CD4-positive, CD25-positive, alpha-beta regulatory T cell (primary cell): Measurements from ENCODE around the gene CCDC83. TPM values are rescaled to one million over a fixed set of nuclear protein-coding genes. Genes with fewer than 3 reads are reported as not detected.
"Not testable (repeated sequence)": the region's sequence is repeated elsewhere in the genome, so short reads cannot be mapped to it uniquely, and the experiment has no call there.

Experiments
- ATAC-seq, 2 donors: fragments of 150-1000 bp; cut with Tn5 transposase; one replicate each; pipeline ENCODE4 v1.10.0; 2021; ENCODE audit warnings: low read depth in 2 of 2, moderate number of reproducible peaks in 2 of 2, moderate library complexity in 1 of 2
- DNase-seq, 3 donors: peaks; one replicate each; pipeline versions ENCODE4 v3.0.0 to v3.0.0-alpha.2; 2012 to 2022; ENCODE audit warnings: mixed read lengths in 1 of 3
- H3K27ac ChIP-seq: one replicate; pipeline ENCODE4 v1.7.0; 2013; ENCODE audit warnings: mild to moderate bottlenecking, low read length; ENCODE audit not compliant: insufficient read depth, poor library complexity, severe bottlenecking
- H3K27me3 ChIP-seq: one replicate; pipeline ENCODE4 v1.7.0; 2013; ENCODE audit warnings: low read length; ENCODE audit not compliant: control insufficient read depth, insufficient read depth
- H3K36me3 ChIP-seq: one replicate; pipeline ENCODE4 v1.7.0; 2013; ENCODE audit warnings: mild to moderate bottlenecking, low read length, moderate library complexity; ENCODE audit not compliant: control insufficient read depth, insufficient read depth
- H3K4me1 ChIP-seq: 2 replicates; pipeline ENCODE4 v1.7.0; 2013; ENCODE audit warnings: mild to moderate bottlenecking, low read length; ENCODE audit not compliant: insufficient read depth, control insufficient read depth, poor library complexity, severe bottlenecking
- H3K4me3 ChIP-seq: one replicate; pipeline ENCODE4 v1.7.0; 2013; ENCODE audit warnings: low read depth, mild to moderate bottlenecking, low read length, moderate library complexity
- H3K9me3 ChIP-seq, 2 experiments: 1 replicate in 1 of 2; 2 replicates in 1 of 2; pipeline ENCODE4 v1.7.0; 2013; ENCODE audit warnings: low read length in 2 of 2, mild to moderate bottlenecking in 1 of 2, moderate library complexity in 1 of 2; ENCODE audit not compliant: control insufficient read depth in 2 of 2
- H3K27ac Mint-ChIP-seq, 3 donors: one replicate each; pipeline ENCODE4 v1.8.0; 2020 to 2022; ENCODE audit warnings: mild to moderate bottlenecking in 3 of 3, mixed read lengths in 3 of 3, moderate library complexity in 2 of 3
- H3K27me3 Mint-ChIP-seq: one replicate; pipeline ENCODE4 v1.8.0; 2022; ENCODE audit warnings: mild to moderate bottlenecking, mixed read lengths
- H3K36me3 Mint-ChIP-seq: one replicate; pipeline ENCODE4 v1.8.0; 2020; ENCODE audit warnings: mixed read lengths
- H3K4me1 Mint-ChIP-seq, 4 donors: one replicate each; pipeline ENCODE4 v1.8.0; 2020 to 2022; ENCODE audit warnings: mixed read lengths in 4 of 4, mild to moderate bottlenecking in 1 of 4
- H3K4me3 Mint-ChIP-seq, 4 donors: one replicate each; pipeline ENCODE4 v1.8.0; 2020 to 2022; ENCODE audit warnings: mild to moderate bottlenecking in 4 of 4, mixed read lengths in 4 of 4, moderate library complexity in 3 of 4
- H3K9me3 Mint-ChIP-seq, 7 donors: one replicate each; pipeline ENCODE4 v1.8.0; 2020 to 2022; ENCODE audit warnings: mixed read lengths in 7 of 7, mild to moderate bottlenecking in 3 of 7, moderate library complexity in 2 of 7
- polyA plus RNA-seq, 4 donors: library from polyadenylated mRNA; unstranded; fragments of 300-500 nt; fragmentation: Illumina TruSeq; gene quantifications; one replicate each; pipeline ENCODE4 v1.2.3, GENCODE V29; 2021
- total RNA-seq: library from RNA; stranded (reverse); gene quantifications from one replicate; pipeline ENCODE4 v1.2.3, GENCODE V29; 2022

CCDC83 gene
- total and polyA plus RNA-seq, 5 donors from 2014 or later, result not detected

DNA sequence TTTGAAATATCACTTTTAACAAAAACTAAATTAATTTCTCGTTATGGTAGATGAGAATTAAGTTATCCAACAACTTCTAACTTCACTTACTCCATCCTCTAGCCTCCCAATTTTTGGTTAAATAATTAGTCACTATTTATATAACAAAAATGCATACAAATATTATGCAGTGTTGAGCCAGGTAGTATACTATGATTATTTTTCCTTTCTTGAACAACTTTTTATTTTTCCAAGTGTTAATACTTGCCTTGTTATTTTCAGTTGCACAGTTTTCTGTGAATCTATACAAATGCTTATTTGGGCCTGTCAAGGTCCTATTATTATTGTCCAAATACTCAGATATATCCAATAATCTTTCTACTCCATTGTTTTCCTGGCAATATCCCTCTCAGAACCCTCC is 19.9 kb upstream of the CCDC83 start:
- peaks cover 6 to 7% of the 10 kb centered on the region in 2 experiments for H3K9me3 ChIP-seq
- H3K27me3 ChIP-seq, result peaks cover 3% of the 10 kb centered on the region
- no peaks in the 10 kb centered on the region for H3K4me1 Mint-ChIP-seq
- H3K36me3 Mint-ChIP-seq, result no peaks in the 10 kb centered on the region
- H3K4me3 Mint-ChIP-seq, result no peak overlapping the region
- no peak for DNase-seq
- H3K27ac ChIP-seq, result no peak overlapping the region
- no peak overlapping the region for H3K27ac Mint-ChIP-seq
- H3K4me1 ChIP-seq, result no peaks in the 10 kb centered on the region
- H3K27me3 Mint-ChIP-seq, result peaks cover 8% of the 10 kb centered on the region
- no peak overlapping the region for H3K4me3 ChIP-seq
- peaks cover 0 to 10% (median 2%) of the 10 kb centered on the region in 7 donors for H3K9me3 Mint-ChIP-seq
- no peak for ATAC-seq
- H3K36me3 ChIP-seq, result no peaks in the 10 kb centered on the region

DNA sequence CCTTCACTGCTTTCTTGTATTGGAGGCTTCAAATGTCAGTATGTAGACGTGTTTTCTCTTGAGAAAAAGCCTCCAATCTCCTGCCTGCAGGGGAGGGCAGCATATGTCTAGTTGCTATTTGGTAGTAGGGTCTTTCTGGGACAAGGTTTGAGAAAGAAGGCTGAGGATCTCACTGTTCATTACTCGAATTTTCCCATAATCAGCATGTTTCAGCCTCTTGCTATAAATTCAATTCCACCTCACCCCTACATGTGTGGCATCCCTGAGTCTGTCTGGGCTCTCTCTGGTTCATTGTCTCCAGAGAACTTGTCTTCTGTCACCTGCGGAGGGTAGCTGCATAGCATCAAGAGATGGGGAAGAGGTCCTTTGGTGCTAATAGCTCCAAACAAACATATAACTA is 19.5 kb upstream of the CCDC83 start:
- Mint-ChIP-seq H3K4me1 (no peaks in the 10 kb centered on the region), H3K27me3 (peaks cover 13% of the 10 kb centered on the region), H3K9me3 (peaks cover 0 to 10% (median 2%) of the 10 kb centered on the region in 7 donors), H3K27ac (no peak overlapping the region), H3K36me3 (no peaks in the 10 kb centered on the region), H3K4me3 (no peak overlapping the region)
- Histone ChIP-seq H3K36me3 (no peaks in the 10 kb centered on the region), H3K4me1 (no peaks in the 10 kb centered on the region), H3K27ac (no peak overlapping the region), H3K4me3 (no peak overlapping the region), H3K27me3 (peaks cover 3% of the 10 kb centered on the region), H3K9me3 (peaks cover 6 to 7% of the 10 kb centered on the region in 2 experiments)
- no peak for DNase-seq
- no peak for ATAC-seq

DNA sequence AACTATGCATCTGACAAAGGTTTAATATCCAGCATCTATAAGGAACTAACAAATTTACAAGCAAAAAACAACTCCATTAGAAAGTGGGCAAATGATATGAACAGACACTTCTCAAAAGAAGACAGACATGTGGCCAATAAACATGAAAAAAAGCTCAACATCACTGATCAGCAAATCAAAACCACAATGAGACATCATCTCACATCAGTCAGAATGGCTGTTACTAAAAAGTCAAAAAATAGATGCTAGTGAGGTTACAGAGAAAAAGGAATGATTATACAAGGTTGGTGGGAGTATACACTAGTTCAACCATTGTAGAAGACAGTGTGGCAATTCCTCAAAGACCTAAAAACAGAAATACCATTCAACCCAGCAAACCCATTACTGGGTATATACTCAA is 14.3 kb upstream of the CCDC83 start:
- not testable (repeated sequence) for H3K4me3 Mint-ChIP-seq, H3K4me3 ChIP-seq, DNase-seq, H3K27ac Mint-ChIP-seq, H3K9me3 Mint-ChIP-seq, H3K36me3 ChIP-seq, ATAC-seq, H3K4me1 Mint-ChIP-seq, H3K36me3 Mint-ChIP-seq, H3K9me3 ChIP-seq, H3K4me1 ChIP-seq, H3K27ac ChIP-seq, H3K27me3 ChIP-seq
- H3K27me3 Mint-ChIP-seq, result peaks cover 11% of the 10 kb centered on the region

DNA sequence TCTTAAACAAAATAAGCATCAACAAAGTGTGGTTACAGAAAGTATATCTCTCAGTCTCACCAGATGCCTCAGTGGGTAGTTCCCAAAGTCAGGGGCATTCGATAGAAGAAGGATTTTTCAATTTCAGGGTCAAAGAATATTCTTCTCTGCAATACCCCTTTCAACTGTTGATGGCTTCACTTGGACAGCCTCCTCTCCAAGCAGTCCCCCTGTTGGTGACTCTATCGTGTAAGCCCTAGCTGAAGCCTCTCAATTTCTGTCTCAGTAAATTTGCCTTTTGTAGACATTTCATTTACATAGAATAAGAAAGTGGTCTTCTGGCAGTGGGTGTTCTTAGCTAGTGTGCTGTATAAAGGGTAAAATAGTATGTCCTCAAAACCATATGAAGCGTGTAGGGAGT is 11.3 kb upstream of the CCDC83 start:
- peaks cover 0 to 5% (median 0%) of the 10 kb centered on the region in 4 donors for H3K4me1 Mint-ChIP-seq
- peaks cover 0 to 6% (median 0%) of the 10 kb centered on the region in 7 donors for H3K9me3 Mint-ChIP-seq
- peaks cover 11% of the 10 kb centered on the region for H3K27me3 Mint-ChIP-seq
- DNase-seq (no peak), ATAC-seq (no peak)
- no peak overlapping the region for H3K27ac ChIP-seq
- H3K9me3 ChIP-seq, result no peaks in the 10 kb centered on the region
- H3K4me1 ChIP-seq, result no peaks in the 10 kb centered on the region
- H3K27me3 ChIP-seq, result no peaks in the 10 kb centered on the region
- H3K4me3 Mint-ChIP-seq, result peak overlapping the region in 1 of 4 donors; percentile 39
- H3K27ac Mint-ChIP-seq, result no peak overlapping the region
- no peak overlapping the region for H3K4me3 ChIP-seq
- H3K36me3 Mint-ChIP-seq, result no peaks in the 10 kb centered on the region
- H3K36me3 ChIP-seq, result no peaks in the 10 kb centered on the region

DNA sequence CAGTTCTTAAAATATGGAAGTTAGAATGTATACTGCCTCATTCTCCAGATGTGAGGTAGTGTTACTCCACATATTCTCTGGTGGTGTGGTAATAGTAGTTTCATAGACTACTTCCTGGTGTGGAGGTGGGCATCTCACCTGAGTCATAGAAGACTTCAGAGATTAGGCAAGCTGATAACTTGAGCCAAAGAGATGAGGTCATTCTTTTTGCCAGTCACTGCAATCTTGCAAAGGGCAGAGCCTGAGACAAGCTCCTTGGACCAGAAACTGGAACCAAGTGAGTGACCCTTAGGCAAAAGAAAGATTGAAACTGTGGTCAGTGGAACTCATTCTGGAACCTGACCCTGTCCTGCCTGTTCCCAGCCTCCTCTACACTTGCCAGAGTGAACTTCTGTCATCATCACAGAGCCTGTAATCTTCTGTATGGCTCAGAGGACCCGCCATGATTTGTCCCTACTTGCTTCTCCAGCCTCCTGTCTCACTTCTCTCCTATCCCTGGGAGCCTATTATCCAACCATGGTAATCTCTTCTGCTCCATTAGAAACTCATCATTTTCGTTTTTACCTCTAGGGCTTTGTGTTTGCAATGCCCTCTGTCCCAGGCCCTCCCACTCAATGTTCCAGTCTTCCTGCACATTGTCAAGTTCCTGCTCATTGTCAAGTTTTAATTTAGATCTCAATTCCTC is 10.6 kb upstream of the CCDC83 start:
- no peaks in the 10 kb centered on the region for H3K27me3 ChIP-seq
- H3K4me3 Mint-ChIP-seq, result no peak overlapping the region
- H3K27ac Mint-ChIP-seq, result no peak overlapping the region
- H3K4me1 ChIP-seq, result no peaks in the 10 kb centered on the region
- H3K36me3 ChIP-seq, result no peaks in the 10 kb centered on the region
- peaks cover 0 to 5% (median 0%) of the 10 kb centered on the region in 4 donors for H3K4me1 Mint-ChIP-seq
- no peaks in the 10 kb centered on the region for H3K9me3 ChIP-seq
- DNase-seq, result no peak
- no peaks in the 10 kb centered on the region for H3K36me3 Mint-ChIP-seq
- H3K27me3 Mint-ChIP-seq, result peaks cover 11% of the 10 kb centered on the region
- no peak for ATAC-seq
- no peak overlapping the region for H3K4me3 ChIP-seq
- no peak overlapping the region for H3K27ac ChIP-seq
- peaks cover 0 to 6% (median 0%) of the 10 kb centered on the region in 7 donors for H3K9me3 Mint-ChIP-seq

DNA sequence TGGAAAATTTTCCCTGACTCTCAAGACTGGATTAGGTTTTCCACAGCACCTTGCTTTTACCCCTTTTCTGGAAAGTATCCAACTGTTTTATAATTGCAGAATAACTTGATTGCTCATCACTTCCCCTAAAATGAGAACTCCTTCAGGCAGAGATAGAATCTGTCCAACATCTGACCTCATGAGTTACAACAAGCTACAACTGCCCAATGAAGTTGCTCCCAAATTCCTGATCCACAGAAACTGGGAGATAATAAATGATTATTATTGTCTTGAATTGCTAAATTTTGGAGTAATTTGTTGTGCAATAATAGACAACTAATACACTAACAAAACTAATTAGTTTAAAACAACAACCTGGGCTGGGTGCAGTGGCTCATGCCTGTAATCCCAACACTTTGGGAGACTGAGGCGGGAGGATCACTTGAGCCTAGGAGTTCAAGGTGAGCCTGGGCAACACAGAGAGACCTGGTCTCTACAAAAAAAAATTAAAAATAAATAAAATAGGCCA is 10.0 kb upstream of the CCDC83 start:
- Mint-ChIP-seq H3K36me3 (no peaks in the 10 kb centered on the region), H3K4me1 (peaks cover 0 to 5% (median 0%) of the 10 kb centered on the region in 4 donors), H3K27ac (no peak overlapping the region), H3K9me3 (peaks cover 0 to 6% (median 1%) of the 10 kb centered on the region in 7 donors), H3K4me3 (no peak overlapping the region), H3K27me3 (peaks cover 11% of the 10 kb centered on the region)
- Histone ChIP-seq H3K27me3 (no peaks in the 10 kb centered on the region), H3K9me3 (no peaks in the 10 kb centered on the region), H3K27ac (no peak overlapping the region), H3K4me1 (no peaks in the 10 kb centered on the region), H3K36me3 (no peaks in the 10 kb centered on the region), H3K4me3 (no peak overlapping the region)
- ATAC-seq (no peak), DNase-seq (no peak)

DNA sequence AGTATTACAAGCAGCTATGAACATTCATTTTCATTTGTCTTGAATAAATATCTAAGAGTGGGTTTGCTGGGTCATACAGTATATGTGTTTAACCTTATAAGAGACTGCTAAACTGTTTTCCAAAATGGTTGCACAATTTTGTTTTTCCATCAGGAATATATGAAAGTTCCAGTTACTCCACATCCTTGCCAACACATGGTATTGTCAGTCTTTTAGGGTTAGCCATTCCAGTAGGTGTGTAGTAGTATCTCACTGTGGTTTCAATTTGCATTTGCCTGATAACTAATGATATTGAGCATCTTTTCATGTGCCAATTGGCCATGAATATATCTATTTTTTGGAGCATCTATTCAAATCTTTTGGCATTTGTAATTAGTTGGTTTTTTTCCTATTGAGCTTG is 7.7 kb upstream of the CCDC83 start:
- no peaks in the 10 kb centered on the region for H3K4me1 Mint-ChIP-seq
- Histone ChIP-seq H3K4me3 (no peak overlapping the region), H3K4me1 (no peaks in the 10 kb centered on the region), H3K27me3 (no peaks in the 10 kb centered on the region), H3K9me3 (no peaks in the 10 kb centered on the region), H3K36me3 (no peaks in the 10 kb centered on the region), H3K27ac (no peak overlapping the region)
- H3K9me3 Mint-ChIP-seq, result peaks cover 0 to 6% (median 1%) of the 10 kb centered on the region in 7 donors
- H3K36me3 Mint-ChIP-seq, result no peaks in the 10 kb centered on the region
- no peak overlapping the region for H3K27ac Mint-ChIP-seq
- H3K4me3 Mint-ChIP-seq, result no peak overlapping the region
- no peaks in the 10 kb centered on the region for H3K27me3 Mint-ChIP-seq
- DNase-seq (no peak), ATAC-seq (no peak)

DNA sequence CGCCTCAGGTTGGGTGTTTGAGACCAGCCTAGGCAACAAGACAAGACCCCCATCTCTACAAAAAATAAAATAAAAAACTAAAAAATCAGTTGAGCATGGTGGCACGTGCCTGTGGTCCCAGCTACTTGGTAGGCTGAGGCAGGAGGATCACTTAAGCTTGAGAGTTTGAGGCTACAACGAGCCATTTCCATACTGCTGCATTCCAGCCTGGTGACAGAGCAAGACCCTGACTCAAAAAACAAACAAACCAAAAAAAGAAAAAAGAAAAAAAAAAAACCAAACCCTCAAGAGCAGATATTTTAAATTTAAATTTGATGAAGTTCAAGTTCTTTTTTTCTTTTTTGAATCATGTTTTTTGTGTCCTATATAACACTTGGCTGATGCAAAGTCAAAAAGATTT is 7.2 kb upstream of the CCDC83 start:
- no peak overlapping the region for H3K27ac ChIP-seq
- DNase-seq, result no peak
- Mint-ChIP-seq H3K27me3 (no peaks in the 10 kb centered on the region), H3K4me1 (no peaks in the 10 kb centered on the region), H3K27ac (no peak overlapping the region), H3K9me3 (peaks cover 0 to 6% (median 1%) of the 10 kb centered on the region in 7 donors), H3K4me3 (no peak overlapping the region), H3K36me3 (no peaks in the 10 kb centered on the region)
- H3K36me3 ChIP-seq, result no peaks in the 10 kb centered on the region
- no peaks in the 10 kb centered on the region for H3K27me3 ChIP-seq
- no peak for ATAC-seq
- H3K4me1 ChIP-seq, result no peaks in the 10 kb centered on the region
- no peak overlapping the region for H3K4me3 ChIP-seq
- no peaks in the 10 kb centered on the region for H3K9me3 ChIP-seq
